ENCODE data around the gene SURF6.

DNA sequence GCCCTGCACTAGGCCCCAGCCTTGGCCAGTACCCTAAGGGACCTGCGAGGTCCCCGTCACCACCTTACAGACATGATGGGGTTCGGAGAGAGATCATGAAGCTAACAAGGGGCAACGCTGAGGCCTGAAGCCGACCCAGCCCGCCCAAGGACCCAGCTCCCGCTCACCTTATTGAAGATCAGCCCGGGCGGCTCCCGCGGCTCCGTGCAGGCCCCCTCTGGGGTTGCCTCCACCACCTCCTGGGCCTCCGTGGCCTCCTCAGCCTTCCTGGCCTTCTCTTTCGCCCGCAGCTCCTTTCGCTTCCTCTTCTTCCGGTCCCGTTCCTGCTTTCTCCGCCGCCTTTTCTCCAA is 3.6 kb downstream of the SURF6 start:
- TF ChIP-seq CTCF (IDR thresholded peaks at IDR 0.05) (no peak), POLR2A (IDR thresholded peaks at IDR 0.05) (no peak)
